B cell (primary cell): ENCODE data around the gene SLC37A1.

ENCODE experiments used
- CTCF ChIP-seq: fragments of 200-600 bp; IDR thresholded peaks from one replicate; pipeline ENCODE4 v1.8.0; 2022; ENCODE audit warnings: antibody characterized with exemption, mild to moderate bottlenecking
- EZH2 ChIP-seq: IDR thresholded peaks from 2 replicates; pipeline ENCODE4 v1.6.1; 2012; ENCODE audit warnings: borderline replicate concordance, low read depth, mild to moderate bottlenecking, moderate library complexity, low read length; ENCODE audit not compliant: insufficient read depth, poor library complexity, severe bottlenecking

DNA sequence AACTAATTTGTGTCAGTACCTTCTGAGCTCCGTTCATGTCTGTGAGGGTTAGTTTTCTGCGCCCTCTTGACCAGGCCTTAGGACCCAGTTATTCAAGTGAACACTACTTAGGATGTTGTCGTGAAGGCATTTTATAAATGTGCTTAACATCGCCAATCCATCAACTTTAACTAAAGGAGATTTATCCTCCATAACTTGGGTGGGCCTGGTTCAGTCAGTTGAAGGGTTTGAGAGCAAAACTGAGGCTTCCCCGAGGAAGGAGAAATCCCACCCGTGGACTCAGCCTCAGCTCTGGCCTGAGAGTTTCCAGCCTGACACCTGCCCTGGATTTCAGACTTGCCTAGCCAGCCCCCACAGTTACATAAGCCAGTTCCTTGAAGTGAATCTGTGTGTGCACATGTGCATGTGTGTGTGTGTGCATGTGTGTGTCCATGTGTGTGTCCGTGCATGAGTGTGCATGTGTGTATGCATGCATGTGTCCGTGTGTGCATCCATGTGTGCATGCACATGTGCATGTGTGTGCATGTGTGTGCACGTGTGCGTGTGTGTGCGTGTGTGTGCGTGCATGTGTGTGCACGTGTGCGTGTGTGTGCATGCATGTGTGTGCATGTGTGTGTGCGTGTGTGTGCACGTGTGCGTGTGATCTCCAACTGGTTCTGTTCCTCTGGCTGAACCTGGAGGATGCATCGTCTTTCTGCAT is 77.7 kb downstream of the SLC37A1 start:
- TF ChIP-seq CTCF (no peak), EZH2 (no peak)
